ENCODE results near the gene OGA.
"Not testable (repeated sequence)": the region's sequence is repeated elsewhere in the genome, so short reads cannot be mapped to it uniquely, and the experiment has no call there.

Gene OGA

DNA sequence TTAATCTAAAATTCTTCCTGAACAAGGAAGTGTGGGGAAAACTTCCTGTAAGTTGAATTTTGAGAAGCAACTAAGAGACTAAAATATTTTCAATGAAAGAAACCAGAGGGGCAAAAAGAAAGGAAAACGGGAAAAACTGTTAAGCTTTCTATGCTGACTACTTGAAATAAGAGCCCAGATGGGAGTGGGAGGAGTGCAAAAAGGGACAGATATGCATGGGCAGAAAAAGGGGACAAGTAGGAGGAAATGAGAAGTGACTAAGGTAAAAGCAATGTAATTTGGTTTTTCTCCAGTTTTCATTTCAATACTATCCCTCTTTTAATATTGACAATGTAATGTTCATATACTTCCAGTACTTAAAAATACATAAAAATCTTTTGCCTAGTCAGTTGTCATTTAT is 11.1 kb downstream of the OGA start:
- peak in 3 of 58 donors; percentile 13 to 46 (median 14) for DNase-seq

- no peak for DNase-seq
Observed at GRCh38 chr10:101803511-101803910, 14.7 kb downstream of the OGA start.

DNA sequence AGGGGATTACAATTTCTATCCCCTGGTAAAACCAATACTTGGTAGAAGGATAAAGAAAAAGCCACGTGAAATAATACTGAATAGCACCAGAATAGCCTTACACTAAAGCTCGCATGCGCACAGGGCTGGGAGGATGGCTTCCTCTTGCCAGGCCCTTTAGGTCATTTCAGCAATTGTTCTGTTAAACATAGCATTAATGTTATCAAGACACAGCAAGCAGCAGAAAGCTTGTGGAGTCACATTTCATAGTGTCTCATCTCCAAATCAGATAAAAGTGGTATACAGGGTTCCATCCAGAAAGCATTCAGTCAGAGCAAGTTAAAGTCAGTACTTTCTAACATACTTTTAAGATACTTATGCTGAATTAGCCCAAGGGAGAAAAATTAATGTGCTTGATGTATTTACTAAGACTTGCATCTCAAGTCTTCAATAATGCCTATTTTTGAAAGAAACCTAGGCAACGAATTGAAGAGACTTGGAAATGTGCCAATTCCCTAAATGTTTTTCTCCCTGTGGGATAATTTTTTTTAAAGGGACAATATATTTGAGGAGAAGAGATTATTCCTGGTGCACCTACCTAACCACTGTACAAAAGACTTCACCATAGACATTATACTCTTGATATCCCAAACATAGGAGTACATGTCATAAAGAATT is 20.7 kb downstream of the OGA start:
- DNase-seq = no peak

- no peak for DNase-seq
Observed at GRCh38 chr10:101793526-101793925, 24.7 kb downstream of the OGA start.

GRCh38 chr10:101789686-101790085 is 28.6 kb downstream of the OGA start:
- DNase-seq = no peak

GRCh38 chr10:101789231-101789630 is 29.0 kb downstream of the OGA start:
- DNase-seq = not testable (repeated sequence)

DNA sequence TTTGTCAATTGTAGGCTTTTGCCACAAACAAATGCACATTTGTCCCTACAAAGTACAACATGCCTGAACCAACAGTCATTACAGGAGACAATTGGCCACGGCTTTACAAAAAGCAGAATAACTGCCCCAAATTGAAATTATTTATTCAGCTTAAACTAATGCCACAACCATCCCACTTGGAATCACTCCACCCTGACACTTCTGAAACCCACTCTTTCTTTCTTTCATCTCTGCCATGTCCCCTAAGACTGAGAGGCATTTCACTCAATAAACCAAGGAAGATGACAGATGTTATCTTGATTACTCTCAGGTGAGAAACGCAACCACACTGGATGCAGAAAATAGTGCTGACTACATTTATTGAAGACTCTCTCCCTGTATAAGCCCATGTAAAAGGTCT is 32.4 kb downstream of the OGA start:
- no peak for DNase-seq

GRCh38 chr10:101784558-101784957 is 33.7 kb downstream of the OGA start:
- DNase-seq = no peak

GRCh38 chr10:101783736-101784118 is 34.5 kb downstream of the OGA start:
- DNase-seq = no peak

DNA sequence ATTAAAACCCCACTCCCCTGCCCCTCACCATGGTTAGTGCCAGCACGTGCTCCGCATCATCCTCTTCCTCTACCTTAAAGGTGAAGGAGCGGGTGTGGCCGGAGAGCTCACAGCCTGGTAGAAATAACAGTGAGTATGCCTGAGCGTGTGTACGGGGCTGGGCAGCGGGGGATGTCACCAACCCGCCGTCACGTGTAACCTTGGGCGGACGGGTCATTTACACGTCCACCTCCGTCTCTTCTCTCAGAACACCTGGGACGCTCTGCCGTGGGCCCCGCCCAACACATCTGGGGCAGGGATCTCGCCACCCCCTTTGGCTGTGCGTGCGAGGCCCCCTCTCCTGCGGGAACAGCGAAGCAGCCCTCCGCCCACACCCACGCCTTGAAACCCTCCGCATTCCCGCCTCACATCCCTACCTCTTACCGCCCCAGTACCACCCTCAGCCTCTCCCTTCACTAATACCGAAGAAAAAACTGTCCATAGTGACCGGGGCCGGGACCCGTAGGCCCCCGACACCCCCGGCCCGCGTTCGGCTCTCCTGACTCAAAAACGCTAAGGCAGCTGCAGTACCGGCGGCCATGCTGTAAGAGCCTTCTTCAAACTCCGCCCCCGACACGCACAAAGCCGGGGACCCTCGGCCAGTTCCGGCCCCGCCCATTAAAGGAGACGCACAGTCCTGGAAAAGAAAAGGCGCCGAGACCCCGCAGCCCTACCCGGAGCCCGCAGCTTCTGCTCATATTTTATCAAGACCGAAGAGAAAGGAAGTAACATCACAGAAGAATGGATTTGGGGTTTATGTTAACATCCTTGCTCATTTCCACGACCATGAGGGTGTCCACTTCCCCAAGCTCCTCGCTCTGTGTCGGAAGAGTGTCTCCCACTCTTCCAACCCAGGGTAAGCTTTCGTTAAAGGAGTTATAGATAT is 35.2 kb downstream of the OGA start, which contains the start of gene NPM3:
TSS of gene NPM3 (minus strand) at position 636 of the 925 bp plus-strand sequence. CDS start at position 580, 56 bp downstream.
- DNase-seq = peak in 56 of 58 donors; percentile 14 to 88 (median 68)

- no peak for DNase-seq
Observed at GRCh38 chr10:101781984-101782810, 36.0 kb downstream of the OGA start.

- no peak for DNase-seq
Observed at GRCh38 chr10:101781655-101781983, 36.6 kb downstream of the OGA start.

DNA sequence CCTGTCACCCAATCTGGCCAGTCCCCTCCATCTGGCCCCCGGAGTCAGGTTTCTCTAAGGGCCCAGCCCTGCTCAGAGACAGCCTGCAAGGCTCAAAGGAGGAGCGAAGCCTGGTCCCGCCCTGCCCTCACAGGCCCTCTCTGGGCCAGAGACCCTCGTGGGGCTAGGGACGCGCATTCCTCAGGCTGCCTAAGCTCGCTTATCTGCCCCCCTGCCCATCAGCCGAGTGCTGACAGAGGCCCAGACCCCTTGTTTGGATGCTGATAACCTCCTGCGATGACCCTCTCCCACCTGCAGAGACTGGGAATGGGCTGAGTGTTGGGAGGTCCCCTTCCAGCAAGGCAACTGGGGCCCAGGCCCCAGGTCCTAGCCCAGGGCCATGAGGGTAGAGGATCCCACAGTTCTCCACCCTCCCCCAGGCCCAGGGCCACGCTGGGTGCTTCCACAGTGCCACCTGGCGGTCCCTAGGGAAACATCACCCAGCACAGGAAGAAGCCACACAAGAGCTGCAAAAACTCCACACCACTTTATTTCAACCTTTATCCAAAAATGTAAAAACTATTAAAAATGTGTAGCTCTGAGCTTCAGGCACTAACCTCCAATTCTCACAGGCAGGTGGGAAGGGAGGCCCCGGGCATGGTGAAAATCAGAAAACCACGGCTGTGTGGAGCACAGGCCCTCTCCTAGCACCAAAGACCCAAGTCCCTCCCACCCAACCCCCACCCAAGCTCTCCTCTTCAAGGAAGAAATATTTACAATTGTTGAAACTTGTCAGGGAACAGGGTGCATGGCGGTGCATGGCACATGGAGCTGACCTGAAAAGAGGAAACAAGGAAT is 37.2 kb downstream of the OGA start:
- peak in 50 of 58 donors; percentile 5 to 68 (median 40) for DNase-seq

GRCh38 chr10:101780187-101780817 is 37.9 kb downstream of the OGA start:
- no peak for DNase-seq

- DNase-seq = peak in 49 of 58 donors; percentile 11 to 83 (median 42)
Observed at GRCh38 chr10:101779544-101780186, 38.6 kb downstream of the OGA start.

- DNase-seq = no peak
Observed at GRCh38 chr10:101778781-101779543, 39.3 kb downstream of the OGA start.

- DNase-seq = no peak
Observed at GRCh38 chr10:101778151-101778780, 40.0 kb downstream of the OGA start.

GRCh38 chr10:101777619-101778145 is 40.6 kb downstream of the OGA start:
- no peak for DNase-seq

Measured in anterior cingulate cortex (tissue), 58 donors.